Stimulated activated CD8-positive, alpha-beta memory T cell treated with anti-CD3 and anti-CD28 coated beads, Interleukin-12 subunit alpha, Interleukin-12 subunit beta, amount 100 ng/mL, for 24 hours (primary cell): Measurements from ENCODE around the gene FIBIN.
"Not testable (repeated sequence)": the region's sequence is repeated elsewhere in the genome, so short reads cannot be mapped to it uniquely, and the experiment has no call there.

Source experiments
- DNase-seq: peaks from one replicate; pipeline ENCODE4 v3.0.0-alpha.2; 2020; ENCODE audit errors: extremely low read depth

The FIBIN gene

GRCh38 chr11:26993965-26994457 is at the start of gene FIBIN:
Gene FIBIN, plus strand, starts transcription at chr11:26994112. Its CDS starts 415 bp downstream, at chr11:26994527.
- DNase-seq: no peak

GRCh38 chr11:26944866-26945664 is 48.8 kb upstream of the FIBIN start:
- no peak for DNase-seq

- DNase-seq: no peak
Observed at GRCh38 chr11:26946257-26946716, 47.6 kb upstream of the FIBIN start.

GRCh38 chr11:26947379-26947844 is 46.5 kb upstream of the FIBIN start:
- DNase-seq: no peak

GRCh38 chr11:26947904-26948639 is 45.8 kb upstream of the FIBIN start:
- no peak for DNase-seq

GRCh38 chr11:26948881-26949280 is 45.0 kb upstream of the FIBIN start:
- no peak for DNase-seq

- DNase-seq: no peak
Observed at GRCh38 chr11:26949846-26950245, 44.1 kb upstream of the FIBIN start.

- DNase-seq: no peak
Observed at GRCh38 chr11:26950260-26950719, 43.6 kb upstream of the FIBIN start.

GRCh38 chr11:26951809-26952515 is 42.0 kb upstream of the FIBIN start:
- no peak for DNase-seq

GRCh38 chr11:26953770-26954392 is 40.0 kb upstream of the FIBIN start:
- no peak for DNase-seq

GRCh38 chr11:26958005-26958701 is 35.8 kb upstream of the FIBIN start:
- DNase-seq: no peak

GRCh38 chr11:26958702-26959049 is 35.2 kb upstream of the FIBIN start:
- DNase-seq: no peak

- DNase-seq: no peak
Observed at GRCh38 chr11:26960281-26960680, 33.6 kb upstream of the FIBIN start.

GRCh38 chr11:26963764-26964163 is 30.1 kb upstream of the FIBIN start:
- DNase-seq: no peak

GRCh38 chr11:26964339-26964738 is 29.6 kb upstream of the FIBIN start:
- no peak for DNase-seq

GRCh38 chr11:26964847-26965485 is 28.9 kb upstream of the FIBIN start:
- DNase-seq: not testable (repeated sequence)

- no peak for DNase-seq
Observed at GRCh38 chr11:26971961-26972360, 22.0 kb upstream of the FIBIN start.

- no peak for DNase-seq
Observed at GRCh38 chr11:26974069-26974783, 19.7 kb upstream of the FIBIN start.

- no peak for DNase-seq
Observed at GRCh38 chr11:26974996-26975395, 18.9 kb upstream of the FIBIN start.

- DNase-seq: no peak
Observed at GRCh38 chr11:26976389-26976788, 17.5 kb upstream of the FIBIN start.
